Cardiac fibroblast (primary cell): Measurements from ENCODE around the gene ADARB2.
A peak's percentile ranks its signal among the peaks of the same experiment; 100 is the strongest.

Experiments
- DNase-seq, 2 donors: peaks; one replicate each; pipeline versions ENCODE4 v3.0.0 to v3.0.0-alpha.2; 2010; ENCODE audit warnings: low read depth in 2 of 2
- H3K4me3 ChIP-seq, 2 donors: replicated peaks in 1 of 2; 1 replicate in 1 of 2; 2 replicates in 1 of 2; pipeline ENCODE4 v1.5.1; 2011; ENCODE audit warnings: low read depth in 2 of 2, low read length in 2 of 2, mild to moderate bottlenecking in 2 of 2, moderate library complexity in 1 of 2
- TF ChIP-seq, protein P1 (sequence below): IDR thresholded peaks from one replicate; pipeline ENCODE4 v1.5.1; 2011; ENCODE audit warnings: low read depth, mild to moderate bottlenecking, low read length, inconsistent platforms

Gene ADARB2

DNA sequence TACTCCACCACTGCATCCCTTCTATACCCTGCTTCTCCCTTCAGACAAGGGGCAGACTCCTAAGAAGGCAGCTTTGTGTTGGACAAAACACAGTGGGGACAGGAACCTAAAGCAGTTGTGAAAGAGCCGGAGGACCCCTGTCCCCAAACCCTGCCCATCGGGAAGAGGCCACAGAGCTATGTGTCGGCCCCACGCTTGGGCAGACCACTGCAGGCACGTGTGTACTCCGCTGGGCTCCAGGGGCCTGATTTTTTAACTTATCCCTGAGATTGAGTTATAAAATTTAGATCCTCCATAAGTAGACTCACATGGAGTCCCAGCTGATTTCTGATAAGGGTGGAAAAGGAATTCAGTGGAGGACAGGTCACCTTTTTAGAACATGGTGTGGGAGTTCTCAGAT lies 310.5 kb downstream of the ADARB2 start:
- TF ChIP-seq, protein P1, sequence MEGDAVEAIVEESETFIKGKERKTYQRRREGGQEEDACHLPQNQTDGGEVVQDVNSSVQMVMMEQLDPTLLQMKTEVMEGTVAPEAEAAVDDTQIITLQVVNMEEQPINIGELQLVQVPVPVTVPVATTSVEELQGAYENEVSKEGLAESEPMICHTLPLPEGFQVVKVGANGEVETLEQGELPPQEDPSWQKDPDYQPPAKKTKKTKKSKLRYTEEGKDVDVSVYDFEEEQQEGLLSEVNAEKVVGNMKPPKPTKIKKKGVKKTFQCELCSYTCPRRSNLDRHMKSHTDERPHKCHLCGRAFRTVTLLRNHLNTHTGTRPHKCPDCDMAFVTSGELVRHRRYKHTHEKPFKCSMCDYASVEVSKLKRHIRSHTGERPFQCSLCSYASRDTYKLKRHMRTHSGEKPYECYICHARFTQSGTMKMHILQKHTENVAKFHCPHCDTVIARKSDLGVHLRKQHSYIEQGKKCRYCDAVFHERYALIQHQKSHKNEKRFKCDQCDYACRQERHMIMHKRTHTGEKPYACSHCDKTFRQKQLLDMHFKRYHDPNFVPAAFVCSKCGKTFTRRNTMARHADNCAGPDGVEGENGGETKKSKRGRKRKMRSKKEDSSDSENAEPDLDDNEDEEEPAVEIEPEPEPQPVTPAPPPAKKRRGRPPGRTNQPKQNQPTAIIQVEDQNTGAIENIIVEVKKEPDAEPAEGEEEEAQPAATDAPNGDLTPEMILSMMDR, result no peak
- no peak for DNase-seq
- no peak overlapping the region for H3K4me3 ChIP-seq

DNA sequence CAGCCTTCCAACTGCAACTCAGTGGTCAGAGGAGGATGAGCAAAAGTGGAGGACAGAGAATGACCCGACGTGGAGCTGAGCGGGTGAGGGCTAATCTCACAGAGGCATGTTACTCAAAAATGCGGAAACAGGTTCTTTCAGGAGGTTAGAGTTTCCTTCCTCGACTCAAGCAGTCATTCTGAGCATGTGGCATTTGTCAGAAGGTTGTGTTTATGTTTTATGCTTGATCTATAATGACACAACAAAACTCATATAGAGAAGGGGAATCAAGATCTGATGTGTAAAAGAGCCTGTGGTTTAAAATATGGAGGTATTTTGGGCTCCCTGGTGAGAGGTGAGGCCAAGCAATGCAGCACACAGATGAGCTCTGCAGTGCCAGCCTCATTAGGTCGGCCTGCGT lies 311.4 kb downstream of the ADARB2 start:
- TF ChIP-seq, protein P1, result no peak
- DNase-seq, result no peak
- no peak overlapping the region for H3K4me3 ChIP-seq

DNA sequence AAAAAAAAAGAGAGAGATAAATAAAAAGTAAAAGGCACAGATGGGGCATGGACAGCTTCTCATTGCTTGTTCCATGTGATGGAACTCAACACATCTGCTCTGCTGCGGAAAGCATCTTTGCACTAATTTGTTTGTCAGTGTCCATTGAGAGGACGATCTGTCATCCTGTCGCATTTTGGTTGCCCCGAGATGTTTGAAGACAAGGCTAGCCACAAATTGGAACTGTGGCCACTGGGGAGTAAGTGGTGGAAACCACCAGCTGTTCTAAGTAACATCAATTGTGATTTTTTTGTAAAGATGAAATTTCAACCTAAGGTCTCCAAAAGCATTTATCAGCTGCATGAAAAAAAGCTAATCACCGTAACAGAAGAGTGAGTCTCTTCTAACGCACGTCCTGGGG lies 312.7 kb downstream of the ADARB2 start:
- no peak for DNase-seq
- no peak overlapping the region for H3K4me3 ChIP-seq
- TF ChIP-seq, protein P1, result no peak

DNA sequence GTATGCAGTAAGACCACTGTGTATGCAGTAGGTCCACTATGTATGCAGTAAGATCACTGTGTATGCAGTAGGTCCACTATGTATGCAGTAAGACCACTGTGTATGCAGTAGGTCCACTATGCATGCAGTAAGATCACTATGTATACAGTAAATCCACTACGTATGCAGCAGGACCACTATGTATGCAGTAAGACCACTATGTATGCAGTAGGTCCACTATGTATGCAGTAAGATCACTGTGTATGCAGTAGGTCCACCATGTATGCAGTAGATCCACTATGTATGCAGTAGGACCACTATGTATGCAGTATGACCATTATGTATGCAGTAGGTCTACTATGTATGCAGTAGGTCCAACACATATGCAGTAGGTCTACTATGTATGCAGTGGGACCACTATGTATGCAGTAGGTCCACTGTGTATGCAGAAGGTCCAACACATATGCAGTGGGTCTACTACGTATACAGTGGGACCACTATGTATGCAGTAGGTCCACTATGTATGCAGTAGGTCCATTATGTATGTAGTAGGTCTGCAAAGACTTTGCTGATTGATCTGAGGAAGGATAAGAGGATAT lies 313.6 kb downstream of the ADARB2 start:
- TF ChIP-seq, protein P1, result no peak
- DNase-seq, result no peak
- no peak overlapping the region for H3K4me3 ChIP-seq

DNA sequence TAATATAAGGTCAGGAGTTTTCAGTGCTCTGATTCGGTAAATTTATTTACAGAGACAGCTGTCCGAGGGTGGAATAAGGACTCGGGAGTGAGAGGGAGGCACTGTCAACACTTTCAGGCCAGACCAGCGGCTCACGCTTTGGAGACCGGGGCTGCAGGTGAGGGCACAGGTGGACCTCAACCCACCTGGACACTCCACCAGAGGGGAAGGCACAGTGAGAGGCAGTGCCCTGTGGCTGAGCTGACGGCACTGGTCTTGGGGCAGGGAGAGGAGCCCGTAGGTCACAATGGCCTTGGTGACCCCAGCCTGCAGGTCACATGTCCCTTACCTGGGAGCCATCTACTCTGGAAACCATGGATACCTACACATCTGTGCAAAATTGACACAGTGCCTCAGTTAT lies 315.1 kb downstream of the ADARB2 start:
- no peak overlapping the region for H3K4me3 ChIP-seq
- TF ChIP-seq, protein P1, result no peak
- no peak for DNase-seq

DNA sequence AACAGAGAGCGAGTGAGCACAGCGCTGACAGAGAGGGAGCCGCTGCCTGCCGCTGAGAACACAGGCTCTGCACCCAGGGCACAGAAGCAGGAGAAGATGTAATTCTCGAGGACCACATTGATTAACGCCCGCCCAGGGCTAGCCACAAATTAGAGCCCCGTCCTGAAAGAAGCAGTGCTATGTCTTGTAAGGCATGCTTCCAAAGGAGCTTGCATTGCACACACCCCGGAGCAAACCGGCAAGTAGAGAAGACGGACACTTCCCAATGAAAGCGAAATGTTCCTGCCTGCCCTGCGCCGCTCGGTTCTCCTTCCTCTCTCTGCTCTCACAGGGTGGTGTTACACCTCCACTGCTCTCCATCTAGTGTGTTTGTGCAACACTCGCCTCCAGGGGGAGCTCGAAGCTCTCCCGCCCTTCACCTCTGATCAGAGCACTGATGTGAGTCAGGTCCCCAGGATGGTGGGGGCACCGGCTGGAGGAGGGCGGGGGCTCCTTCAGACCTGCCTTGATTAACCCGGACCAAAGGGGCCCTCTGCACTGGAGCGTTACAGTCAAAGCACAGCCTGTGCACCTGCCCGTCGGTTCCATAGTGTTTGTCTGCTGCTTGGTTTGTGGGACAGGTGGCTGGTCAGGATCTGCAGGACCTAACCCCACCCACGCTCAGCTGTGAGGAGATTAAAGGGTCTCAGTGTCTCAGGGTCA lies 316.5 kb downstream of the ADARB2 start:
- no peak overlapping the region for H3K4me3 ChIP-seq
- TF ChIP-seq, protein P1, result peak; percentile 33
- peak in 1 of 2 donors; percentile 9 for DNase-seq
